AG08395 (cell line): Measurements from ENCODE around the gene DEAF1.

Experiments used
- DNase-seq: peaks from one replicate; pipeline ENCODE4 v3.0.0; 2012; ENCODE audit warnings: mixed read lengths, low spot score

The DEAF1 gene

GRCh38 chr11:623999-624704 lies 70.9 kb downstream of the DEAF1 start:
- peak; percentile 47 for DNase-seq

GRCh38 chr11:623349-623869 lies 71.6 kb downstream of the DEAF1 start:
- DNase-seq, result no peak

- DNase-seq, result no peak
Measured at GRCh38 chr11:621838-622237, 73.2 kb downstream of the DEAF1 start.

- DNase-seq, result no peak
Measured at GRCh38 chr11:620935-621814, 73.8 kb downstream of the DEAF1 start.

GRCh38 chr11:620201-620600 lies 74.8 kb downstream of the DEAF1 start:
- DNase-seq, result no peak

- DNase-seq, result no peak
Measured at GRCh38 chr11:619628-620050, 75.4 kb downstream of the DEAF1 start.

GRCh38 chr11:618856-619627 lies 76.0 kb downstream of the DEAF1 start:
- DNase-seq, result no peak

GRCh38 chr11:617912-618682 lies 76.9 kb downstream of the DEAF1 start:
- DNase-seq, result no peak

GRCh38 chr11:617199-617911 lies 77.7 kb downstream of the DEAF1 start:
- DNase-seq, result no peak

GRCh38 chr11:616320-617198 lies 78.5 kb downstream of the DEAF1 start:
- no peak for DNase-seq

GRCh38 chr11:615504-616319 lies 79.3 kb downstream of the DEAF1 start, which contains the start of gene IRF7:
IRF7 (minus strand) TSS chr11:615950; CDS start chr11:615364, 586 bp downstream.
- DNase-seq, result peak; percentile 95

GRCh38 chr11:614623-615503 lies 80.2 kb downstream of the DEAF1 start:
- DNase-seq, result no peak

- no peak for DNase-seq
Measured at GRCh38 chr11:614021-614622, 80.9 kb downstream of the DEAF1 start.

- no peak for DNase-seq
Measured at GRCh38 chr11:613369-613968, 81.6 kb downstream of the DEAF1 start.

GRCh38 chr11:612961-613300 lies 82.1 kb downstream of the DEAF1 start:
- DNase-seq, result no peak

- DNase-seq, result no peak
Measured at GRCh38 chr11:612201-612960, 82.6 kb downstream of the DEAF1 start.
